ENCODE measurements around the gene SSNA1.

SSNA1 gene

DNA sequence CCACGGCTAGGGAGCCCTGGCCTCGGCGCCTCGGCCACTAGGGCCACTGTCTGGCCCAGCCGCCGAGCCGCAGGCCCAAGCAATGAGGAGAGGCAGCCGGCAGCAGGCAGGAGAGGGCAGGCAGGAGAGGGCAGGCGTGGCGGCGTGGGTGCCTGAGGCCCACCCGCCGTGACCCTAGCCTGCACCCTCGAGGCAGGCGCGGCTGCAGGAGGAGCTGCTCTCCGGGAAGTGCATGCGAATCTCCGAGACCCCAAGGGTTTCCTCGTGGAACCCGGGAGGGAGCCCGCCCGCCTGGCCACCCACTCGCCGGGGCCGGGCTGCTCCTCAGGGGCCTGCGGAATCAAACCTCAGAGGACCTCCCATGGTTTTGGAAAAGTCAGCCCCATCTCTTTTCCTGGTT is 40.2 kb upstream of the SSNA1 start:
- no peak for ATAC-seq (ENCODE audit: low read depth)
- H3K36me3 Mint-ChIP-seq = no peaks in the 10 kb centered on the region
- peaks cover 20% of the 10 kb centered on the region for H3K27me3 Mint-ChIP-seq
- no peaks in the 10 kb centered on the region for H3K9me3 Mint-ChIP-seq
- H3K27ac Mint-ChIP-seq = no peak overlapping the region
- DNase-seq (ENCODE audit: low spot score in 2 of 2) = no peak
- no peak overlapping the region for H3K4me3 Mint-ChIP-seq
- peaks cover 7% of the 10 kb centered on the region for H3K4me1 Mint-ChIP-seq

- Mint-ChIP-seq H3K36me3 (no peaks in the 10 kb centered on the region), H3K27me3 (peaks cover 20% of the 10 kb centered on the region), H3K4me1 (peaks cover 7% of the 10 kb centered on the region), H3K27ac (no peak overlapping the region), H3K4me3 (no peak overlapping the region), H3K9me3 (no peaks in the 10 kb centered on the region)
- DNase-seq (ENCODE audit: low spot score in 2 of 2) (no peak), ATAC-seq (ENCODE audit: low read depth) (no peak)
Measured at GRCh38 chr9:137148661-137149060, 39.8 kb upstream of the SSNA1 start.

DNA sequence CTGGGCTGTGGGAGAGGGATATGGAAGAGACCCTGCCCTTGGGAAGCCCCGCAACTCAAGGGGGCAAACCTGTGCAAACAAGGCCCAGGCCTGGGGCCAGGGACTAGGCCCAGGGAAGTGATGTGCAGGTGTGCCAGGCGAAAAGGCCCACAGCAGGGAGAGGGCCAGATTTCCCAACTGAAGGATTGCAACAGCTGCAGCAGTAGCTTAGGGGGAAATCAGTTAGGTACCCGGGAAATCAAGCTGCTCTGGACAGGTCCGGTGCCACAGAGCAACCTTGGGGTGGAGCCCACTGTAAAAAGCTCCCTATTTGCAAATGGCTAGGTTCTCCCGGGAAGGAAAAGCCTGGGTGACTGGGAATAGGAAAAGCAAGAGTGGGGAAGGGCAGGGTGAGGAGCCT is 39.1 kb upstream of the SSNA1 start:
- no peak overlapping the region for H3K4me3 Mint-ChIP-seq
- no peaks in the 10 kb centered on the region for H3K9me3 Mint-ChIP-seq
- peaks cover 17% of the 10 kb centered on the region for H3K27me3 Mint-ChIP-seq
- no peaks in the 10 kb centered on the region for H3K36me3 Mint-ChIP-seq
- H3K4me1 Mint-ChIP-seq = peaks cover 7% of the 10 kb centered on the region
- no peak for ATAC-seq (ENCODE audit: low read depth)
- no peak for DNase-seq (ENCODE audit: low spot score in 2 of 2)
- H3K27ac Mint-ChIP-seq = peak overlapping the region; percentile 17

DNA sequence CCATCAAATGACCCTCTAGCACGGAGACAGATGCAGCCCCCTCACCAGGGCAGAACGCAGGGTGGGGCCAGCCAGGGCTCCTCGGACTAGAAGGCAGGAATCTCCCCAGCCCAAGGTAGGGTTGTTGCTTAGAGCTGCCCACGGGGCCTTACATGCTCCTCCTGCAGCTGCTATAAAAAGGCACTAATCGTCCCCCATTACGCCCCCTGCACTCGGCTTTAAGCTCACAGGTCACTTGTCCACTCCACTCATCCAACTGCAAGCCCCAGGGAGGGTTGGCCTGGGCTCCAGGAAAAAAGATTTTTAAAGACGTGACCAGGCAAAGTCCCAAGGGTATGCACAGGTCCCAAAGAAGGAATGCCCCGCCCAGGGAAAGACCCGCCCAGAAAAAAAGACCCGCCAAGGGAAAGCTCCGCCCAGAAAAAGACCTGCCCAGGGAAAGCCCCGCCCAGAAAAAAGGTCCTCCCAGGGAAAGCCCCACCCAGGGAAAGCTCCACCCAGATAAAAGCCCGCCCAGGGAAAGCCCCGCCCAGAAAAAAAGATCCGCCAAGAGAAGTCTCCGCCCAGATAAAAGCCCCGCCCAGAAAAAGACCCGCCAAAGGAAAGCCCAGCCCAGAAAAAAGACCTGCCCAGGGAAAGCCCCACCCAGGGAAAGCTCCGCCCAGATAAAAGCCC is 38.4 kb upstream of the SSNA1 start:
- ATAC-seq (ENCODE audit: low read depth) (no peak), DNase-seq (ENCODE audit: low spot score in 2 of 2) (no peak)
- Mint-ChIP-seq H3K4me3 (no peak overlapping the region), H3K9me3 (no peaks in the 10 kb centered on the region), H3K27ac (no peak overlapping the region), H3K4me1 (peaks cover 7% of the 10 kb centered on the region), H3K36me3 (no peaks in the 10 kb centered on the region), H3K27me3 (peaks cover 15% of the 10 kb centered on the region)

DNA sequence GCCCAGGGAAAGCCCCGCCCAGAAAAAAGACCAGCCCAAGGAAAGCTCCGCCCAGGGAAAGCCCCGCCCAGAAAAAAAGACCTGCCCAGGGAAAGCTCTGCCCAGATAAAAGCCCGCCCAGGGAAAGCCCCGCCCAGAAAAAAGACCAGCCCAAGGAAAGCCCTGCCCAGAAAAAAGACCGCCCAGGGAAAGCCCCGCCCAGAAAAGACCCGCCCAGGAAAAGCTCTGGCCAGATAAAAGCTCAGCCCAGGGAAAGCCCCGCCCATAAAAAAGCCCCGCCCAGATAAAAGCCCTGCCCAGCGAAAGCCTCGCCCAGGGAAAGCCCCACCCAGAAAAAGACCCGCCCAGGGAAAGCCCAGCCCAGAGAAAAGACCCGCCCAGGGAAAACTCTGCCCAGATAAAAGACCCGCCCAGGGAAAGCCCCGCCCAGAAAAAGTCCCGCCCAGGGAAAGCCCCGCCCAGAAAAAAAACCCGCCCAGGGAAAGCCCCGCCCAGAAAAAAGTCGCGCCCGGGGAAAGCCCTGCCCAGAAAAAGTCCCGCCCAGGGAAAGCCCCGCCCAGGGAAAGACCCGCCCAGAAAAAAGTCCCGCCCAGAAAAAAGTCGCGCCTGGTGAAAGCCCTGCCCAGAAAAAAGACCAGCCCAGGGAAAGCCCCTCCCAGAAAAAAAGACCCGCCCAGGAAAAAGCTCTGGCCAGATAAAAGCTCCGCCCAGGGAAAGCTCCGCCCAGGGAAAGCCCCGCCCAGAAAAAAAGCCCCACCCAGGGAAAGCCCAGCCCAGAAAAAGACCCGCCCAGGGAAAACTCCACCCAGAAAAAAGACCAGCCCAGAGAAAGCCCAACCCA is 37.6 kb upstream of the SSNA1 start:
- DNase-seq (ENCODE audit: low spot score in 2 of 2) (peak; percentile 49 to 61), ATAC-seq (ENCODE audit: low read depth) (peak; percentile 51)
- Mint-ChIP-seq H3K36me3 (no peaks in the 10 kb centered on the region), H3K9me3 (no peaks in the 10 kb centered on the region), H3K27ac (no peak overlapping the region), H3K27me3 (peaks cover 15% of the 10 kb centered on the region), H3K4me1 (peaks cover 7% of the 10 kb centered on the region), H3K4me3 (no peak overlapping the region)

GRCh38 chr9:137152844-137153405 is 35.6 kb upstream of the SSNA1 start:
- H3K4me3 Mint-ChIP-seq = no peak overlapping the region
- H3K27me3 Mint-ChIP-seq = peaks cover 9% of the 10 kb centered on the region
- H3K36me3 Mint-ChIP-seq = no peaks in the 10 kb centered on the region
- no peaks in the 10 kb centered on the region for H3K9me3 Mint-ChIP-seq
- H3K4me1 Mint-ChIP-seq = peaks cover 6% of the 10 kb centered on the region
- no peak overlapping the region for H3K27ac Mint-ChIP-seq
- ATAC-seq (ENCODE audit: low read depth) (no peak), DNase-seq (ENCODE audit: low spot score in 2 of 2) (no peak)

- Mint-ChIP-seq H3K9me3 (no peaks in the 10 kb centered on the region), H3K27me3 (peaks cover 19% of the 10 kb centered on the region), H3K4me3 (peak overlapping the region; percentile 52), H3K36me3 (no peaks in the 10 kb centered on the region), H3K27ac (no peak overlapping the region), H3K4me1 (peaks cover 14% of the 10 kb centered on the region)
- peak; percentile 39 to 54 for DNase-seq (ENCODE audit: low spot score in 2 of 2)
- peak; percentile 68 for ATAC-seq (ENCODE audit: low read depth)
Measured at GRCh38 chr9:137156567-137157375, 31.7 kb upstream of the SSNA1 start.

- Mint-ChIP-seq H3K36me3 (no peaks in the 10 kb centered on the region), H3K9me3 (no peaks in the 10 kb centered on the region), H3K4me1 (peaks cover 14% of the 10 kb centered on the region), H3K27me3 (peaks cover 22% of the 10 kb centered on the region), H3K27ac (peak overlapping the region; percentile 58), H3K4me3 (no peak overlapping the region)
- no peak for ATAC-seq (ENCODE audit: low read depth)
- no peak for DNase-seq (ENCODE audit: low spot score in 2 of 2)
Measured at GRCh38 chr9:137157618-137158415, 30.7 kb upstream of the SSNA1 start.

DNA sequence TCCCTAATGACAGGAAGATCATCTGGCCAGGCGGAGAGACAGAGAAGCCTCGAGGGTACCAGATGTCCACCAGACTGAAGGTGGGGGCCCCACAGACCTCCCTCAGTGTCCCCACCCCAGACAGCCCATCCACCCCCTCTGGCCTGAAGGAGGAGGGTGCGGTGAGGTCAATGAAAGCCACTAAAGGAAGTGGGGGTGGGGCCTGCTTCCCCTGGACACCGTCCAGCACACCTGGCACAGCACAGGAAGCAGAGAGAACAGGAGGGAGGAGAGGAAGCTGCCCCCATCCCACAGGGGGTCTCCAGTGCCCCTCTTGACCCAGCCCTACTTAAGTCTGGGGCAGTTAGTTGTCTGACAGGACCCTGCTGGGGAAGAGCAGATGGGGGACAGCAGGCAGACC is 29.9 kb upstream of the SSNA1 start:
- H3K27me3 Mint-ChIP-seq = peaks cover 25% of the 10 kb centered on the region
- no peak overlapping the region for H3K4me3 Mint-ChIP-seq

GRCh38 chr9:137159105-137160053 is 29.1 kb upstream of the SSNA1 start:
- ATAC-seq (ENCODE audit: low read depth) = no peak
- peaks cover 25% of the 10 kb centered on the region for H3K27me3 Mint-ChIP-seq
- no peak overlapping the region for H3K27ac Mint-ChIP-seq

More for the DNA sequence above, 29.9 kb upstream of the SSNA1 start:
- no peak for DNase-seq (ENCODE audit: low spot score in 2 of 2)
- Mint-ChIP-seq H3K27ac (no peak overlapping the region), H3K9me3 (no peaks in the 10 kb centered on the region), H3K36me3 (no peaks in the 10 kb centered on the region), H3K4me1 (peaks cover 14% of the 10 kb centered on the region)
- ATAC-seq (ENCODE audit: low read depth) = no peak

DNA sequence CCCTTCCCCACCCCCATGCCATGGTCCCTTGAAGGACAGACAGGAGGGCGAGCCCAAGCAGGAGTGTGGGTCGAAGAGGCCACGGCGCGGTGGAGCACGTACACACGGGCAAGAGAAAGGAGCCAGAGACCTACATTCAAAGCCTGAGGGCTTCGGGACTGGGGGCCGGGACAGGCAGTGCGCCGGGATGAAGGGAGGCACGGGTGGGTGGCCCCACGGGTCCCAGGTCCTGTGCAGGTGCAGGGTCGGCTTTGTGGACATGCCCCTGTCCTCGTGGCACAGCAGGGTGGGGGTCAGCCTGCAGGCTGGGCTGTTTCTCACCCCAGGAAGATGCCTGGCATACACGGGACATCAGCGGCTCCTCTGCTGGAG is 28.4 kb upstream of the SSNA1 start:
- Mint-ChIP-seq H3K36me3 (no peaks in the 10 kb centered on the region), H3K9me3 (no peaks in the 10 kb centered on the region), H3K4me1 (peaks cover 14% of the 10 kb centered on the region), H3K4me3 (no peak overlapping the region), H3K27ac (no peak overlapping the region), H3K27me3 (peaks cover 29% of the 10 kb centered on the region)
- DNase-seq (ENCODE audit: low spot score in 2 of 2) (no peak), ATAC-seq (ENCODE audit: low read depth) (no peak)

More at GRCh38 chr9:137159105-137160053, 29.1 kb upstream of the SSNA1 start:
- Mint-ChIP-seq H3K36me3 (no peaks in the 10 kb centered on the region), H3K4me1 (peaks cover 14% of the 10 kb centered on the region), H3K4me3 (no peak overlapping the region), H3K9me3 (no peaks in the 10 kb centered on the region)
- DNase-seq (ENCODE audit: low spot score in 2 of 2) = no peak

DNA sequence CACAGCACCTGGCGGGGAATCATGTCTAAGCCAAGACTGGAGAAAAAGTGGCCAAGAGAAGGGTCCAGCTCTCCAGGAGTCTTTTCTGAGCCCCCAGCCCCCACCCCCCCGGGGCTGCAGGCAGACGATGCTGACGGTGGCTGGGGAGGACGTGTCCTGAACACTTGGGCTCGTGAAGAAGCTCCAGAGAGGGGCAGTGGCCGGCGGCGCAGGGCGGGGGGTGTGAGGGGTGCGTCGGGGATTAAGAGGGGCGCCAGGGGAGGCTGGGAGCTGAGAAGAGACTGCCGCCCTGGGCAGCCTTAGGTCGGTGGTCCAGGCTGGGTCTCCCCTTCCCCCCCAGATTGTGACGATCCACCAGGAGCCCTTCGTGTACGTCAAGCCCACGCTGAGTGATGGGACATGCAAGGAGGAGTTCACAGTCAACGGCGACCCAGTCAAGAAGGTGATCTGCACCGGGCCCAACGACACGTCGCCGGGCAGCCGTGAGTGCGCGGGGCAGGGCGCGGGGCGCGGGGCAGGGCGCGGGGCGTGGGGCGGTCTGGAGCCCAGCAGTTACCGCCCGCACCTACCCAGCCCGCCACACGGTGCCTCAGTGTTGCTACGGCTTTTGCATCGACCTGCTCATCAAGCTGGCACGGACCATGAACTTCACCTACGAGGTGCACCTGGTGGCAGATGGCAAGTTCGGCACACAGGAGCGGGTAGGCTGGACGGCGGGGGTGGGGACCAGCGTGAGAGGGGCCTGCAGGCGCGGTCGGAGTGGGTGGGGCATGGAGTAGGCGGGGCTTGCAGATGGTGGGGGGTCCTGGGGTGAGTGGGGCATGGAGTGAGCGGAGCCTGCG is 27.5 kb upstream of the SSNA1 start:
- no peaks in the 10 kb centered on the region for H3K9me3 Mint-ChIP-seq
- H3K27me3 Mint-ChIP-seq = peaks cover 33% of the 10 kb centered on the region
- H3K27ac Mint-ChIP-seq = no peak overlapping the region
- no peaks in the 10 kb centered on the region for H3K36me3 Mint-ChIP-seq
- H3K4me3 Mint-ChIP-seq = no peak overlapping the region
- DNase-seq (ENCODE audit: low spot score in 2 of 2) (no peak), ATAC-seq (ENCODE audit: low read depth) (no peak)
- H3K4me1 Mint-ChIP-seq = peaks cover 14% of the 10 kb centered on the region

Measured in memory B cell (primary cell).